Caco-2 (cell line): ENCODE measurements around the gene LTBP2. TPM values are rescaled to one million over a fixed set of nuclear protein-coding genes. Genes with fewer than 3 reads are reported as not detected.

Source experiments
- BruUV-seq: library from RNA; stranded (reverse); fragments of 400-500 nt; replicated peaks from 2 replicates; lab custom pipeline; 2021; lab: Mats Ljungman, UMichigan
- CTCF ChIA-PET: fragments of 300-600 bp; sonication (Branson Sonifier 250); formaldehyde crosslinking; loops from one replicate; lab custom pipeline; 2022; ENCODE audit warnings: antibody characterized with exemption; lab: Charles Lee
- POLR2A ChIA-PET: fragments of 300-600 bp; sonication (Branson Sonifier 250); formaldehyde crosslinking; loops from one replicate; lab custom pipeline; 2022; ENCODE audit warnings: antibody characterized with exemption; lab: Charles Lee
- DNase-seq, 2 experiments: peaks; one replicate each; pipeline versions ENCODE4 v3.0.0 to v3.0.0-alpha.2; 2020 to 2022
- H3K27me3 ChIP-seq: replicated peaks from 2 replicates; pipeline ENCODE4 v1.6.0; 2011; ENCODE audit warnings: low read length; ENCODE audit not compliant: control insufficient read depth, insufficient read depth
- H3K36me3 ChIP-seq: 2 replicates; pipeline ENCODE4 v1.5.1; 2011; ENCODE audit warnings: low read length; ENCODE audit not compliant: control insufficient read depth, insufficient read depth
- H3K4me1 ChIP-seq: fragments of 250-450 bp; sonication (Bioruptor Pico); 2 replicates; pipeline ENCODE4 v1.5.1; 2020; ENCODE audit warnings: mild to moderate bottlenecking
- H3K4me3 ChIP-seq: 2 replicates; pipeline ENCODE4 v1.5.1; 2011; ENCODE audit warnings: low read depth, mild to moderate bottlenecking, control low read depth, low read length
- H3K9me3 ChIP-seq: fragments of 250-450 bp; sonication (Bioruptor Pico); 2 replicates; pipeline ENCODE4 v1.5.1; 2020; ENCODE audit warnings: mild to moderate bottlenecking, moderate library complexity
- H3K27ac Mint-ChIP-seq: one replicate; pipeline ENCODE4 v1.8.0; 2022; ENCODE audit warnings: mixed read lengths; ENCODE audit not compliant: unreplicated experiment
- H3K27me3 Mint-ChIP-seq: one replicate; pipeline ENCODE4 v1.8.0; 2022; ENCODE audit warnings: mixed read lengths; ENCODE audit not compliant: insufficient read depth, unreplicated experiment
- H3K36me3 Mint-ChIP-seq: one replicate; pipeline ENCODE4 v1.8.0; 2022; ENCODE audit warnings: mild to moderate bottlenecking, mixed read lengths; ENCODE audit not compliant: insufficient read depth, unreplicated experiment
- H3K4me1 Mint-ChIP-seq: one replicate; pipeline ENCODE4 v1.8.0; 2022; ENCODE audit warnings: low read depth, mixed read lengths; ENCODE audit not compliant: unreplicated experiment
- H3K4me3 Mint-ChIP-seq: one replicate; pipeline ENCODE4 v1.8.0; 2022; ENCODE audit warnings: mild to moderate bottlenecking, moderate library complexity, mixed read lengths; ENCODE audit not compliant: unreplicated experiment
- H3K9me3 Mint-ChIP-seq: one replicate; pipeline ENCODE4 v1.8.0; 2022; ENCODE audit warnings: mixed read lengths; ENCODE audit not compliant: unreplicated experiment
- intact Hi-C: fragments of 100-400 bp; cut with micrococcal nuclease; formaldehyde crosslinking; loops from one replicate; pipeline ENCODE4 v1.10.0; 2022; ENCODE audit not compliant: unreplicated experiment
- total RNA-seq: library from RNA; stranded (reverse); gene quantifications from 2 replicates; pipeline ENCODE4 v1.2.3, GENCODE V29; 2022
- TF ChIP-seq, protein P1 (sequence below), 2 experiments: fragments of 200-600 bp in 1 of 2; IDR thresholded peaks; 1 replicate in 1 of 2; 2 replicates in 1 of 2; pipeline versions ENCODE4 v1.5.1 to v1.8.0; 2011 to 2022; ENCODE audit warnings: antibody characterized with exemption in 1 of 2, control low read depth in 1 of 2, inconsistent platforms in 1 of 2, low read depth in 1 of 2, low read length in 1 of 2, mild to moderate bottlenecking in 1 of 2, moderate library complexity in 1 of 2; ENCODE audit not compliant: insufficient read depth in 1 of 2, severe bottlenecking in 1 of 2, unreplicated experiment in 1 of 2

Gene LTBP2
- total RNA-seq, 1 experiment from 2014 or later: 0.86 TPM

DNA sequence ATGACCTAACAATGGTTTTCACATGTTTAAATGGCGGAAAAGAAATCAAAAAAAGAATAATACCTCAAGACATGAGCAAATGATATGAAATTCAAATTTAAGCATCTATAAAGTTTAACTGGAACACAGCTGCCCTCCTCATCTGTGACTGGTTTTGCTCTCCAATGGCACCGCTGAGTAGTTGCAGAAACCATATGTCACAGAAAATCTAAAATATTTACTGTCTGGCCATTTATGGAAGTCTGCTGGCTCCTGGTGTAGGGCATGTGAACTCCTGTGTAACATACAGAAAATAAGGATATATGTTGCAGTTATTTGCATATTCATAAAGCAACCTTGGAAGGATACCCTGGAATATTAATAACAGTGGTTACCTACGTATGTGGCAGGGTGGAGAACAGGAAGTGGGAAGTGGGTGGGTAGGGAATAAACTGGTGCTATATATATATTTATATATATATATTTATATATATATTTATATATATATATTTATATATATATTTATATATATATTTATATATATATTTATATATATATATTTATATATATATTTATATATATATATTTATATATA, 48.4 kb downstream of the LTBP2 start:
- H3K27me3 ChIP-seq: no peaks in the 10 kb centered on the region
- no TSS peak for BruUV-seq
- DNase-seq: no peak
- H3K27me3 Mint-ChIP-seq: no peaks in the 10 kb centered on the region
- intact Hi-C loops: no loop called here
- H3K27ac Mint-ChIP-seq: no peak overlapping the region
- ChIA-PET POLR2A (no interaction called here), CTCF (interaction anchor here (0.7 to 1.0 kb wide), 2 partner anchors 11 to 45 kb away, joined by 3 to 4 read pairs; no protein-coding TSS in a partner anchor)
- H3K4me1 ChIP-seq: peaks cover 16% of the 10 kb centered on the region; the same call in 1 of the 2 replicates
- H3K4me1 Mint-ChIP-seq: no peaks in the 10 kb centered on the region
- H3K36me3 Mint-ChIP-seq: no peaks in the 10 kb centered on the region
- H3K4me3 ChIP-seq: no peak overlapping the region
- no peaks in the 10 kb centered on the region for H3K36me3 ChIP-seq
- no peaks in the 10 kb centered on the region for H3K9me3 Mint-ChIP-seq
- H3K9me3 ChIP-seq: no peaks in the 10 kb centered on the region
- TF ChIP-seq, protein P1, sequence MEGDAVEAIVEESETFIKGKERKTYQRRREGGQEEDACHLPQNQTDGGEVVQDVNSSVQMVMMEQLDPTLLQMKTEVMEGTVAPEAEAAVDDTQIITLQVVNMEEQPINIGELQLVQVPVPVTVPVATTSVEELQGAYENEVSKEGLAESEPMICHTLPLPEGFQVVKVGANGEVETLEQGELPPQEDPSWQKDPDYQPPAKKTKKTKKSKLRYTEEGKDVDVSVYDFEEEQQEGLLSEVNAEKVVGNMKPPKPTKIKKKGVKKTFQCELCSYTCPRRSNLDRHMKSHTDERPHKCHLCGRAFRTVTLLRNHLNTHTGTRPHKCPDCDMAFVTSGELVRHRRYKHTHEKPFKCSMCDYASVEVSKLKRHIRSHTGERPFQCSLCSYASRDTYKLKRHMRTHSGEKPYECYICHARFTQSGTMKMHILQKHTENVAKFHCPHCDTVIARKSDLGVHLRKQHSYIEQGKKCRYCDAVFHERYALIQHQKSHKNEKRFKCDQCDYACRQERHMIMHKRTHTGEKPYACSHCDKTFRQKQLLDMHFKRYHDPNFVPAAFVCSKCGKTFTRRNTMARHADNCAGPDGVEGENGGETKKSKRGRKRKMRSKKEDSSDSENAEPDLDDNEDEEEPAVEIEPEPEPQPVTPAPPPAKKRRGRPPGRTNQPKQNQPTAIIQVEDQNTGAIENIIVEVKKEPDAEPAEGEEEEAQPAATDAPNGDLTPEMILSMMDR (IDR thresholded peaks at IDR 0.05; ENCODE audit: insufficient read depth in 1 of 2, low read depth in 1 of 2, low read length in 1 of 2, severe bottlenecking in 1 of 2, unreplicated experiment in 1 of 2): no peak
- no peak overlapping the region for H3K4me3 Mint-ChIP-seq

DNA sequence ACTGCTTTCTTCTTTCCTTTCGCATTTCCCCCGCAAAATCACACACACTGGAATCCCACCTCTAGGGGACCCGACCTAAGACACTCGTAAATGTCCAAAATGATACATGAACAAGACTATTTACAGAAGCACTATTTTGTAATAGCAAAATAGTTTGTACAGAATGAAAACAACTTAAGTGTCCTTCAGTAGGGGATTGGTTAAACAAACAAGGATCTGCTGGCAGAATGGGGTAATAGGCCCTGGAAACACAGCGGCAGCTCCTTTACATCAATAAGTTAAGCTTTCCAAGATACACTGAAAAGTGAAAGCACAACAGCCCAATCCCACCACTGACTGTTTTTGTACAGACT, 48.8 kb downstream of the LTBP2 start:
- Histone ChIP-seq H3K36me3 (no peaks in the 10 kb centered on the region), H3K4me1 (peaks cover 16% of the 10 kb centered on the region; the same call in 1 of the 2 replicates), H3K27me3 (no peaks in the 10 kb centered on the region), H3K9me3 (no peaks in the 10 kb centered on the region), H3K4me3 (no peak overlapping the region)
- Mint-ChIP-seq H3K27me3 (no peaks in the 10 kb centered on the region), H3K9me3 (no peaks in the 10 kb centered on the region), H3K36me3 (no peaks in the 10 kb centered on the region), H3K4me1 (no peaks in the 10 kb centered on the region), H3K27ac (no peak overlapping the region), H3K4me3 (no peak overlapping the region)
- TF ChIP-seq, protein P1 (IDR thresholded peaks at IDR 0.05; ENCODE audit: insufficient read depth in 1 of 2, low read depth in 1 of 2, low read length in 1 of 2, severe bottlenecking in 1 of 2, unreplicated experiment in 1 of 2): no peak
- BruUV-seq: no TSS peak
- intact Hi-C loops: no loop called here
- no peak for DNase-seq
- CTCF ChIA-PET: interaction anchor here (0.7 to 1.2 kb wide), 3 partner anchors 10 to 46 kb away, joined by 3 to 6 read pairs (median 4); no protein-coding TSS in a partner anchor
- POLR2A ChIA-PET: no interaction called here

DNA sequence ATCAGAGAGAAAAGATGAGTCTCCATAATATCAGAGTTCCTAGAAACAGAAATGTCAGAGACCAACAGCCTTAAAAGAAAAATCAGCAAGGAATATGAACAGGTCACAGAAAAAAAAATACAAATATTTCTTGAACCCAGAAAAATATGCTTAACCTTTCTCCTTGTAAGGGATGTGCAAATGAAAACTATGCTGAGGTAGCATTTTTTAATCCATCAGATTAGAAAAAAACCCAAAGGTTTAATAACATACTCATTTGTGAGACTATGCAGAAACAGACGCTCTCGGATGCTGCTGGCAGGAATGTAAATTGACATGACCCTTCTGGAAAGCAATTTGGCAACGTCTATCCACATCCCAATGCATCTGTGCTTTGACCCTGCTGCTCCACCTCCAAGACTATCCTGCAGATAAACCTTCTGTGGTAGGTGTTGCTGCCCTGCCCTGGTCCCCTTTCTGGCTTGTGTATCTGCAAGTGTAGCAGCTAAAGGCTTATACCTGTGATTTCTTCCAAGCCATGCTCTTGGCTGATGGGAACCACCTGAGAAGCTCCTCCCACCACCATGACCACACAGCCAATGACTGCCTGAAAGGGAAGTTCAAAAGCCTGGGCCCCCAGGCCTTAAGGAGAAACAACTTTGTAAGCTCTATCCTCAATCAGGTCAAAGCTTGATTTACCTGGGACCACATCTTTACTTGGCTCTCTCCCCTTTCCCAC, 49.4 kb downstream of the LTBP2 start:
- DNase-seq: peak; percentile 32 to 57
- Mint-ChIP-seq H3K36me3 (no peaks in the 10 kb centered on the region), H3K27me3 (no peaks in the 10 kb centered on the region), H3K27ac (no peak overlapping the region), H3K4me1 (no peaks in the 10 kb centered on the region), H3K9me3 (no peaks in the 10 kb centered on the region), H3K4me3 (no peak overlapping the region)
- peaks cover 16% of the 10 kb centered on the region; the same call in 1 of the 2 replicates for H3K4me1 ChIP-seq
- no TSS peak for BruUV-seq
- H3K4me3 ChIP-seq: no peak overlapping the region
- H3K36me3 ChIP-seq: no peaks in the 10 kb centered on the region
- intact Hi-C loops: no loop called here
- CTCF ChIA-PET: interaction anchor here (0.7 to 1.2 kb wide), 3 partner anchors 11 to 46 kb away, joined by 3 to 6 read pairs (median 4); no protein-coding TSS in a partner anchor
- POLR2A ChIA-PET: no interaction called here
- TF ChIP-seq, protein P1 (IDR thresholded peaks at IDR 0.05; ENCODE audit: insufficient read depth in 1 of 2, low read depth in 1 of 2, low read length in 1 of 2, severe bottlenecking in 1 of 2, unreplicated experiment in 1 of 2): no peak
- no peaks in the 10 kb centered on the region for H3K27me3 ChIP-seq
- H3K9me3 ChIP-seq: no peaks in the 10 kb centered on the region
